HUES48 (cell line): ENCODE measurements around the gene TXNDC11.
A peak's percentile ranks its signal among the peaks of the same experiment; 100 is the strongest.

ENCODE experiments used
- H3K27ac ChIP-seq: one replicate; pipeline ENCODE4 v1.7.0; 2013; ENCODE audit warnings: low read depth, low read length, inconsistent platforms
- H3K27me3 ChIP-seq: 2 replicates; pipeline ENCODE4 v1.6.1; 2013; ENCODE audit warnings: mild to moderate bottlenecking, low read length; ENCODE audit not compliant: control insufficient read depth, insufficient read depth
- H3K36me3 ChIP-seq: 2 replicates; pipeline ENCODE4 v1.6.1; 2013; ENCODE audit warnings: low read length; ENCODE audit not compliant: control insufficient read depth, insufficient read depth
- H3K4me1 ChIP-seq: 2 replicates; pipeline ENCODE4 v1.6.1; 2013; ENCODE audit warnings: mild to moderate bottlenecking, low read length; ENCODE audit not compliant: control insufficient read depth, insufficient read depth
- H3K4me3 ChIP-seq: 2 replicates; pipeline ENCODE4 v1.5.1; 2013; ENCODE audit warnings: mild to moderate bottlenecking, low read depth, low read length
- H3K9ac ChIP-seq: 2 replicates; pipeline ENCODE4 v1.6.1; 2013; ENCODE audit warnings: mild to moderate bottlenecking, low read depth, low read length, moderate library complexity
- H3K9me3 ChIP-seq: 2 replicates; pipeline ENCODE4 v1.6.1; 2013; ENCODE audit warnings: low read length; ENCODE audit not compliant: control insufficient read depth, insufficient read depth

Gene TXNDC11

DNA sequence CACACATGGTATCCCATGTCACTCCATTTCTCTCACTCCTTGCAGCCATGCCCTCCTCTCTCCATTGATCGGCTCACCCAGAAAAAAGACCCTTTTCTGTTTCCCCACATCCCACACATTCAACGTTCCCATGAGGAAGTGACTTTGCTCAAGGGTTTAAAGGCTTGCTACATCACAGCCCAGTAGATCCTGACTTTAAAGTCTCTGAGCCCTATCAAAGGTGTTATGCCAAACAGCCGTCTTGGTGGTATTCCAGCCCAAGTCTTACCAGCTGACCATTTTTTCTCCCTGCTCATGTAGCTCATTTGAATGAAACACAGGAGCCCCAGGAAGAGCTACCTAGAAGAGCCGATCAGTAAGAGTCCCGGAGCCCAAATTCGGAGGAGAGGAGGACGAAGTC is 7.4 kb upstream of the TXNDC11 start:
- Histone ChIP-seq H3K36me3 (peaks cover 45% of the 10 kb centered on the region), H3K4me3 (no peak overlapping the region), H3K27me3 (no peaks in the 10 kb centered on the region), H3K27ac (no peak overlapping the region), H3K9me3 (no peaks in the 10 kb centered on the region), H3K9ac (no peak overlapping the region), H3K4me1 (no peaks in the 10 kb centered on the region)

DNA sequence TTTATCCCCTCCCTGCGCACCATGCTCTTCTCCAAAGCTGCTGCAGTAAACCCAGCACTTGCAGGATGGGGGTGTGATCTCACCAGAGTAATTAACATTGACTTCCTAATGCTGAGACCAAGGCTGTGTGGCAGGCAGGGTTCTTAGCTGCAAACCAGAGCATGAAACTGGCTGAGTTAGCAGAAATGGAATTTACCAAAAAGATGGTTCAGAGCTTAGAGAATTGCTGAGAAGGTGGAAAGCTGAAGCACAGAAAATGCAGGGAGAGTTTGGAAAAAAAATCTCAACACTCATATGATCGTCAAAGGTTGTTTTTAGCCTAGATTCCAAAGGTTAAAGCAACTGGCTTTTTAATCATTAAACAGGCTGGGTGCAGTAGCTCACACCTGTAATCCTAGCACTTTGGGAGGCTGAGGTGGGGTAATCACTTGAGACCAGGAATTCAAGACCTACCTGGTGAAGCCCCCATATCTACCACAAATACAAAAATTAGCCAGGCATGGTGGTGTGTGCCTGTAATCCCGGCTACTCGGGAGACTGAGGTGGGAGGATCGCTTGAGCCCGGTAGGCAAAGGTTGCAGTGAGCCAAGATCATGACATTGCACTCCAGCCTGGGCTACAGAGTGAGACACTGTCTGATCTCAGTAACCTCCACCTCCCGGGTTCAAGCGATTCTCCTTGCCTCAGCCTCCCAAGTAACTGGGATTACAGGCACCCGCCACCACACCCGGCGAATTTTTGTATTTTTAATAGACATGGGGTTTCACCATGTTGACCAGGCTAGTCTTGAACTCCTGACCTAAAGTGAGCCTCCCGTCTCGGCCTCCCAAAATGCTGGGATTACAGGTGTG is 6.0 kb upstream of the TXNDC11 start:
- no peaks in the 10 kb centered on the region for H3K27me3 ChIP-seq
- H3K27ac ChIP-seq = no peak overlapping the region
- peaks cover 38% of the 10 kb centered on the region for H3K36me3 ChIP-seq
- no peaks in the 10 kb centered on the region for H3K9me3 ChIP-seq
- no peak overlapping the region for H3K4me3 ChIP-seq
- no peaks in the 10 kb centered on the region for H3K4me1 ChIP-seq
- H3K9ac ChIP-seq = no peak overlapping the region

DNA sequence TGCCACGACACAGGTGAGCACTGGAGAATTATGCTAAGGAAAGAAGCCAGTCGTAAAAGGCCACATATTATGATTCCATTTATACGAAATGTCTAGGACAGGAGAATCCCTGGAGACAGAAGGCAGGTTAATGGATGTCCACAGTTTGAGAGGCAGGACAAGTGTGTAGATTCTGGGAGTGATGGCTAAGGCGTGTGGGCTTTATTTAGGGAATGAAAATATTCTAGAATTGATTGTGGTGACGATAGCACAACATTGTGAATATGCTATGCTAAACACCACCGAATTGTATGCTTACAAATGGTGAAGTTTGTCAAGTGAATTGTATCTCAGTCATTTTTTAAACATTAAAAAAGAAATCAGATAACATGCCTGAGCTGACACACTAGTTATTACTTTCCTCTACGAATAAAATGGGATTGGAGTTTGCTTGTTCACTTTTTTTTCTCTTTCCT is 5.3 kb upstream of the TXNDC11 start:
- no peak overlapping the region for H3K27ac ChIP-seq
- H3K9ac ChIP-seq = no peak overlapping the region
- H3K27me3 ChIP-seq = no peaks in the 10 kb centered on the region
- H3K36me3 ChIP-seq = peaks cover 31% of the 10 kb centered on the region
- H3K4me1 ChIP-seq = no peaks in the 10 kb centered on the region
- H3K4me3 ChIP-seq = no peak overlapping the region
- no peaks in the 10 kb centered on the region for H3K9me3 ChIP-seq

DNA sequence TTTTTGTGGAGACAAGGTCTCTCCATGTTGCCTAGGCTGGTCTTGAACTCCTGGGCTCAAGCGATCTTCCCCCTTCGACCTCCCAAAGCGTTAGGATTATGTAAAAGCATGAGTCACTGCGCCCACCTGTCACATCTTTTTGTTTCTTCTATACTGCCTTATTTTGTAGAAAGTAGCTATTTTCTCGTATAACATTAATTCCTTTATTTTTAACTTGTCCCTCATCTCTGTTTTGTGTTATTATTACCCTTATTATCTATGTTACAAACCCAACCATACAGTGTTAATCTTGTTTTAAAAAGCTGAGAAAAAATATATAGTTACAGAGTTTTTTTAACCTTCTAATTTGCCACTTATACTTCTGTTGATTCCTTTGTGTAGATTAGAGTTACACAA is 1.4 kb upstream of the TXNDC11 start:
- Histone ChIP-seq H3K4me3 (no peak overlapping the region), H3K9ac (no peak overlapping the region), H3K27me3 (no peaks in the 10 kb centered on the region), H3K4me1 (peaks cover 9% of the 10 kb centered on the region), H3K27ac (peak overlapping the region; percentile 10), H3K9me3 (no peaks in the 10 kb centered on the region), H3K36me3 (no peaks in the 10 kb centered on the region)

DNA sequence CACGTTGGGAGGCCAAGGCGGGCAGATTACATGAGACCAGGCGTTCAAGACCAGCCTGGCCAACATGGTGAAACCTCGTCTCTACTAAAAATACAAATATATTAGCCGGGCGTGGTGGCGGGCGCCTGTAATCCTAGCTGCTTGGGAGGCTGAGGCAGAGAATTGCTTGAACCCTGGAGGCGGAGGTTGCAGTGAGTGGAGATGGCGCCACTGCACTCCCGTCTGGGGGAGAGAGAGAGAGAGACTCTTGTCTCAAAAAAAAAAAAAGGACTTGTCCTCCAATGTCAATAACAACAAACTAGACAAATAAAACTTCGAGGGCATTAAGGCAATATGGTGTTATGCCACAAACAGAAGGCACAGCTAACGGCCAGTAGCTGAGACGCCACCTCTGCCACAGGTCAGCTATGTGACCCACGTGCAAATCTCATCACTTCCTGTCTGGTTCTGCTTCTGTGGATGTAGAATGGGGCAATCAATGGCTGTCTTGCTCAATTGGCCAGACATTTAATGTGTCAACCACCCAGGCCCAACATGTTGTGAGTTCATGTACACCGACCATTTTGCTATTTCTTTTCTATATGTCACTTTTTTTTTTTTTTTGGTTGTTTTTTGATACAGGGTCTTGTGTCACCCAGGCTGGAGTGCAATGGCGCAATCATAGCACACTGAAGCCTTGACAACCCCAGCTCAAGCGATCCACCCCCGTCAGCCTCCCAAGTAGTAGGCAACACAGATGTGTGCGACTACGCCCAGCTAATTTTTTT is 834 bp upstream of the TXNDC11 start:
- Histone ChIP-seq H3K4me3 (peak overlapping the region; percentile 86), H3K4me1 (peaks cover 9% of the 10 kb centered on the region), H3K36me3 (no peaks in the 10 kb centered on the region), H3K9me3 (no peaks in the 10 kb centered on the region), H3K9ac (peak overlapping the region; percentile 71; the same call in 1 of the 2 replicates), H3K27me3 (no peaks in the 10 kb centered on the region), H3K27ac (peak overlapping the region; percentile 82)

DNA sequence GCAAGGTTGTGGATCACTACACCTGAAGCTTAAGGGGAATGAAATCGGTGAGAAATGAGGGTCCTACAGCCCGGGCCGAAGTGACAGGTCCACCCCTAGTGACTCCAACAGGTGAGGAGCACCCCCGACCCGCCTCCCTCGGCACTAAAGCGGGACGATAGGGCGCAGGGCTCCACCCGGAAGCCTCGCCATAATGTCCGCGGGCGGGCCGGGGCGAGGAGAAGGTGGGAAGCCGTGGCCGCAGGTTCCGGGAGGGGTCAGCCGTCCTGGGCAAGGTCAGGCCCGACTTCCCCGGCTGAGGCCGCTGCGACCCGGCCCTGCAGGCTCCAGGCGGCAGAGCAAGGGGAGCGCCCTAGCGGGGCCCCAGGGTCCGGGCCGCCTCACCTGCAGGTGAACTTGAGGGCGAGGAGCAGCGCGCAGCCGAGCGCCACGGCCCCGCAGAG is 543 bp downstream of the TXNDC11 start:
- no peaks in the 10 kb centered on the region for H3K9me3 ChIP-seq
- H3K36me3 ChIP-seq = no peaks in the 10 kb centered on the region
- peak overlapping the region; percentile 89 for H3K9ac ChIP-seq
- peaks cover 14% of the 10 kb centered on the region for H3K4me1 ChIP-seq
- H3K27me3 ChIP-seq = no peaks in the 10 kb centered on the region
- peak overlapping the region; percentile 86 for H3K4me3 ChIP-seq
- H3K27ac ChIP-seq = peak overlapping the region; percentile 84

DNA sequence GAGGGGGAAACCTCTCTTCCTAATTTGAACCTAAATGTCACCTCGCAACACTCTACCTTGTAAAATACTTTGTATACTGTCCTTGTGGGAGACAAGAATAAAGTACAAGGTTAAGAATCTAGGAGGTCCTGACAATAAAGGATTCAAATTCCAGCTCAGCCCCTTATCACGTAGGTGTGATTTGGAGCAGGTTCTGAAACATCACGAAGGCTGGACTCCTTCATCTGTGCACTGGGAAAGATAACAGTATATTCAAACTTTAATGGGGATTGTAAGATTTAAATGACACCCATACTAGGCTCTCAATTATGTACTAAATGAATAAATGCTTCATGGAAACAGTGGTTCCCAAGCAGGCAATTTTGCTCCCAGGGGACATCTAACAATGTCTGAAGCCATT is 2.1 kb downstream of the TXNDC11 start:
- Histone ChIP-seq H3K4me3 (no peak overlapping the region), H3K4me1 (peaks cover 14% of the 10 kb centered on the region)

DNA sequence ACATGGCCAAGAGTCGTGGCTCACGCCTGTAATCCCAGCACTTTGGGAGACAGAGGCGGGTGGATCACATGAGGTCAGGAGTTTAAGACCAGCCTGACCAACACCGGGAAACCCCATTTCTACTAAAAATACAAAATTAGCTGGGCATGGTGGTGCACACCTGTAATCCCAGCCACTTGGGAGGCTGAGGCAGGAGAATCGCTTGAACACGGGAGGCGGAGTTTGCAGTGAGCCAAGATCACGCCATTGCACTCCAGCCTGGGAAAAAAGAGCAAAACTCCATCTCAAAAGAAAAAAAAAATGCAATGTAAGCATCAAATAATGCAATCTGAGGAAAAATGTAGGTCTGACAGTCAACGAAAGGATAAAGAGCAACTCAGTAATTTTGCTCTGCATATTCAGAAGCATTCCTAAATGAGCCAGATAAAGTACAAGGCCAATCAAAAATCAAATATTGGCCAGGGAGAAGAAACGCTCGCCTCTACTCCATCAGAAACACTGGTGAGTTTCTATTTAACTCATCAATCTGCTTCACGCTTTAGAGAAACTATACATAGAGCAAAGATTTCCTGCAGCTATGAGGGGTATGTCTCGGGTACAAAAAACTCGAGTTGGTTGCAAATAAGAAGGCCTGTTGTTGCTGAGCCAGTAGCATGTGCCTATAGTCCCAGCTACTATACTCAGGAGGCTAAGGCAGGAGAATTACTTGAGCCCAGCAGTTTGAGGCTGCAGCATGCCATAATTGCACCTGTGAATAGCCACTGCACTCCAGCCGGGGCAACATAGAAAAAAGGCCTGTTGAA is 3.7 kb downstream of the TXNDC11 start:
- H3K4me3 ChIP-seq = no peak overlapping the region
- H3K9me3 ChIP-seq = no peaks in the 10 kb centered on the region
- H3K4me1 ChIP-seq = peaks cover 14% of the 10 kb centered on the region
- no peak overlapping the region for H3K9ac ChIP-seq
- no peak overlapping the region for H3K27ac ChIP-seq
- H3K27me3 ChIP-seq = no peaks in the 10 kb centered on the region
- peaks cover 28% of the 10 kb centered on the region for H3K36me3 ChIP-seq

More for the DNA sequence above, 2.1 kb downstream of the TXNDC11 start:
- Histone ChIP-seq H3K9ac (no peak overlapping the region), H3K9me3 (no peaks in the 10 kb centered on the region), H3K27me3 (no peaks in the 10 kb centered on the region), H3K36me3 (peaks cover 14% of the 10 kb centered on the region), H3K27ac (no peak overlapping the region)

DNA sequence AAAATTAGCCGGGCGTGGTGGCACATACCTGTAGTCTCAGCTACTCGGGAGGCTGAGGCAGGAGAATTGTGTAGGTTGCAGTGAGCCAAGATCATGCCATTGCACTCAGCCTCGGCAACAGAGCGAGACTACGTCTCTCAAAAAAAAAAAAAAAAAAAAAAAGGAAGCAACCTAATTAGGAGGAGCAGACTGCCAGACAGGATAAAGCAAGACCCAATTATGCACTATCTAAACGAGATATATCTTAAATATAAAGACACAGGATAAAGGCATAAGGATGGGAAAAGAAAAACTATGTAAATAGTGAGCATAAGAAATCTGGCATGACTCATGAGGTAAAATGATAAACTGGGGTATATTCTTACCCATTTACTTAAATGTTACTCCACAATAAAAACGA is 4.9 kb downstream of the TXNDC11 start:
- Histone ChIP-seq H3K4me1 (peaks cover 14% of the 10 kb centered on the region), H3K4me3 (no peak overlapping the region), H3K9me3 (no peaks in the 10 kb centered on the region), H3K9ac (no peak overlapping the region), H3K27ac (no peak overlapping the region), H3K36me3 (peaks cover 36% of the 10 kb centered on the region), H3K27me3 (no peaks in the 10 kb centered on the region)

DNA sequence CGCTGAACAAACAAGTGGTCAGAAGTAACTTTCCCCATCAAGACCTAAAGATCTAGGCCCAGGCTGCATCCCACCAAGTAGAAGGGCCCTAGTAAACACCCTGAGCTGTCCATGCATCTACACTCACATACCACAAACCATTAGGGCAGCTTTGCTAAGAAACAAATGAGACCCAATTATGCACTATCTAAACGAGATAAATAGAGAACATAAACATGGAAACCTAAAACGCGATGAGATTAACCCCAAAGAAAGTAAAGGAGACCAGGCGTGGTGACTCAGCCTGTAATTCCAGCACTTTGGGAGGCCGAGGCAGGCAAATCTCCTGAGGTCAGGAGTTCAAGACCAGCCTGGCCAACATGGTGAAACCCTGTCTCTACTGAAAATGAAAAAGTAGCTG is 5.8 kb downstream of the TXNDC11 start:
- Histone ChIP-seq H3K27ac (no peak overlapping the region), H3K36me3 (peaks cover 44% of the 10 kb centered on the region), H3K9me3 (no peaks in the 10 kb centered on the region), H3K9ac (no peak overlapping the region), H3K4me3 (no peak overlapping the region), H3K4me1 (peaks cover 14% of the 10 kb centered on the region), H3K27me3 (no peaks in the 10 kb centered on the region)
